Epithelial cell of esophagus (primary cell): ENCODE data around the gene CD40LG.

Experiments used
- DNase-seq: peaks from one replicate; pipeline ENCODE4 v3.0.0; 2010; ENCODE audit warnings: low read depth
- H3K4me3 ChIP-seq: 2 replicates; pipeline ENCODE4 v1.5.1; 2011; ENCODE audit warnings: mild to moderate bottlenecking, low read length, control low read depth
- CTCF ChIP-seq: IDR thresholded peaks from 2 replicates; pipeline ENCODE4 v1.5.1; 2011; ENCODE audit warnings: low read depth, mild to moderate bottlenecking, low read length, control low read depth, inconsistent platforms; ENCODE audit not compliant: insufficient read depth; ENCODE audit errors: missing control alignments

The CD40LG gene

GRCh38 chrX:136646602-136647239, 1.2 kb upstream of the CD40LG start:
- no peak for TF ChIP-seq CTCF
- no peak for DNase-seq
- no peak overlapping the region for H3K4me3 ChIP-seq

GRCh38 chrX:136650811-136651210, 2.9 kb downstream of the CD40LG start:
- H3K4me3 ChIP-seq = no peak overlapping the region
- no peak for DNase-seq
- TF ChIP-seq CTCF = no peak

- no peak overlapping the region for H3K4me3 ChIP-seq
- TF ChIP-seq CTCF = no peak
- DNase-seq = no peak
Observed at GRCh38 chrX:136652822-136653723, 5.1 kb downstream of the CD40LG start.

- DNase-seq = no peak
- no peak overlapping the region for H3K4me3 ChIP-seq
- TF ChIP-seq CTCF = no peak
Observed at GRCh38 chrX:136656361-136656964, 8.5 kb downstream of the CD40LG start.

GRCh38 chrX:136658151-136658550, 10.2 kb downstream of the CD40LG start:
- TF ChIP-seq CTCF = no peak
- no peak overlapping the region for H3K4me3 ChIP-seq
- DNase-seq = no peak

GRCh38 chrX:136659174-136659573, 11.2 kb downstream of the CD40LG start:
- TF ChIP-seq CTCF = no peak
- no peak for DNase-seq
- H3K4me3 ChIP-seq = no peak overlapping the region
